ENCODE data around the gene MCL1.

Gene MCL1

DNA sequence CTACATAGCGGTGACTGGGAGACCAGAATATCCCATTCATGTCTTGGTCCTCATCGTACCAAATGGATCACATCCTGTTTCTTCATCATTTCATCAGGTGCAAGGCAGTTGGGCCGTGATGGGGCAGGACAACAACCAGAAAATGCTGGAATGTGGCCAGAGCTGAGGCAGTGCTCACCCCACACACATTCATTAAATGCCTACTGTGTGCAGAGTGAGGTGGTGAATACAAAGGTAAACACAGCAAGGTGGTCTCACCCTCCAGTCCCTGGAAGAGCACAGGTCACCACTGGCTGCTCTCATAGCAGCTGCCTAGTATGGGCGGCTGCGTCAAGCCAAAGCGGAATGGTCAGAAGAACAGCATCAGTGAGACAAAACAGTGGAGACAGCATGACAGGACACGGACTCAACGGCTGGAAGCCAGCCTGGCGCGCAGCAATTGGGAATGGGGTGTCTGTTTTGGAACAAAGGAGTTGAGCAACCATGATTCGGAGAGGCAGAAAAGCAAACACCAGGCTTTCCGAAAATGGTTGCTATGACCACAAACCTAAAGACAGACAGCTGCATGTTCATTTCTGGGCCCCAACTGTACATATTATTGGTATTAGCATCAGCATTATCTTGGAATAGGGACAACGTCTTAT, 35.8 kb downstream of the MCL1 start:
- DNase-seq (ENCODE audit: low spot score), result peak; percentile 55

- no peak for DNase-seq (ENCODE audit: low spot score)
These were observed 41.4 kb downstream of the MCL1 start for GRCh38 chr1:150537732-150538684.

DNA sequence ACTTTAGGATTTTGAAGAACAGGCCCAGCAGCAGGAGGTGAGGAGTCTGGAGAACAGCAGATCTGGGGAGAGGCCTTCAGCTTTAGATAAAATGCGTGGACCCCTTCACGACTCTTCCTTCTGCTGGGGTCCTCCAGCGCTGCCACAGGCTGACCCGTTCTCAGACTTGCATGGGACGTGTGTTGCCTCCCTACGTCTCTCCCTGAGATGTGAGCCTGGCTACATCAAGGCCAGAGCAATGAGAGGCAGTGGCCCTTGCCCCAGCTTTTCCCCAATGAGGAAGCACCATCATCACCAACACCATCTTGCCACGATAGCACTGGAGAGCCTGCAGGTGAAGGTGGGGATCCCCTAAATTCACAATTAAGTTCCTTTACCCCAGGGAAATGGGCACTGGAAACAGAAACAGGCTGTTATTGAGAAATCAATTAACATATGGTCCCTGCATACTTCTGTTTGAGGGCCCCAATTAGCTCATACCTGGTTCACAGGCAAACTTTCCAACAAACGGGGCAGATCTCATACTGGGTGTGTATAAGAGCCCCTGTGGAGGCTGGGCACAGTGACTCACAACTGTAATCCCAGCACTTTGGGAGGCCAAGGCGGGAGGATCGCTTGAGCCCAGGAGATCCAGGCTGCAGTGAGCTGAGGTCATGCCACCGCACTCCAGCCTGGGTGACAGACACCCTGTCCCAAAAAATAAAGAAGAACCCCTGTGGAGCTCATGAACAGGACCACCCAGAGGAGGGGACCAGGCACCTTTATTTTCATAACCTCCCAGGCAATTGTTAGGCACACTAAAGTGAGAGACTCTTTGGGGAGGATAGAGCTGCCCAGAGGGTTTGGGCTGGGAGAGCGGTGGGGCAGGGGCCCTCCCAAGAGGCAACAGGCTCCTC, 42.3 kb downstream of the MCL1 start:
- no peak for DNase-seq (ENCODE audit: low spot score)

- no peak for DNase-seq (ENCODE audit: low spot score)
These were observed 43.7 kb downstream of the MCL1 start for GRCh38 chr1:150535511-150536287.

DNA sequence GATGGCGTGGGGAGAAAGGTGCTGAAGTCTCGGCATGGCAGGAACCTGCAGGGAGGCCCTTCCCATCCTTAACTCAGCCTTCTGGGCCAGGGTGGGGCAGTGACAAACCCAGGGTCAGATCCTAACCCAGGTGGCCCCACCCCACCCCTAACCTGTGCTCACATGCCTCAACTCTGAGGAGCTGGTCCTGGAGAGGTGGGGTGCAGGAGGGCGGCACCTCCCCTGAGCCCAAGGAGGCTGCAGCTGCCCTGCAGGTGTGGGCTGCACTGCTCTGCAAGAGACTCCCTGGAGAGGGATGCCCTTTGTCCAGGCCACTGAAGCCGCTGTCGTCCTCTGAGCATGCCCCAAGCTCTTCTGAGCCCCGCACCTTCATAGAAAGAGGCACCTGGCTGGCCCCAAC, 45.4 kb downstream of the MCL1 start:
- DNase-seq (ENCODE audit: low spot score), result no peak

DNA sequence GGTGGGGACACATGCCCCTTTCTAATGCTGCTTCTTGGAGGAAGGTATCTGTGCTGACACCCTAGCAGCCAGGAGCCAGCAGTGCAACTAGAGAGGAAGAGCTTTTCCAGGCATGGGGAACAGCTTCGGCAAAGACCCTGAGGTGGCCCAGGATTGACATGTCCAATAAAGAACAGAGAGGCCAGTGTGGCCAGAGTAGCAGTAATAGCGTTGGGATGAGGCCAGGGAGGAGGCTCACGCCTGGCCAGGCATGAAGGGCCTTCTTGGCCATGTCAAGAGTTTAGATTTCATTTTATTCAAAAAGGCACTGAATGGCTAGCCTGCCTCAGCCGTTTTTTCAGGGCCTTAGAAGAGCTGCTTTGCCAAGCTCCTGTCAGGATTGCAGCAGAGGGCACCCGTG, 46.5 kb downstream of the MCL1 start:
- DNase-seq (ENCODE audit: low spot score), result no peak

DNA sequence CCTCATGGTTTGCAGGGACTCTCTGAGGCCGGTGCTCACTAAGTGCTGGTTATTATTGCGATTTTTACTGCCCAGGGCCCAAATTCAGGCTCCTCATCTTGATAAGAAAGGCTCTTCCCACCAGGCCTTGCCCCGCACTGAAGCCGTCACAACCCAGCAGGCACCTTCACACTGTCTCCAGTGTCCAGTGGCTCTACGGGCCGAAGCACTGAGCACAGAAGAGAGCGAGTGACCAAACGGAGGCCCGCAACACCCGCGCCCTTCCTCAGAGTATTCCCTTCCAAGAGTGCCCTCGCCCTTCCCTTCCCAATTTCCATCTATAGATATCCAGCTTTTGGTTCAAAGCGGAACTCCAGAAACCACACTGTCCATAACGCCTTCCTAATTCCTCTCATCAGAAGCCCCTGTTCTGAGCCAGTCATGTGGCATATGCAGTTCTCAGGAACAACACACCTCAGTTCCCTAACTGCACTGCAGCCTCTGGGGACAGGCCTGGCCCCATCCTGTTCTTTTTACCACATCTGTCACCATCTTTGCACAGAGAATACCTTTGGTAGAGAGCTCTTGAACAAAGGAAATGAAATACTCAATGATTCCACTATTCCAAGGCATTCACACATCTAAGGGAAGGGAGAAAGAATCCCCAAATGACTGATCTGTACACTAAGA, 48.8 kb downstream of the MCL1 start:
- no peak for DNase-seq (ENCODE audit: low spot score)

DNA sequence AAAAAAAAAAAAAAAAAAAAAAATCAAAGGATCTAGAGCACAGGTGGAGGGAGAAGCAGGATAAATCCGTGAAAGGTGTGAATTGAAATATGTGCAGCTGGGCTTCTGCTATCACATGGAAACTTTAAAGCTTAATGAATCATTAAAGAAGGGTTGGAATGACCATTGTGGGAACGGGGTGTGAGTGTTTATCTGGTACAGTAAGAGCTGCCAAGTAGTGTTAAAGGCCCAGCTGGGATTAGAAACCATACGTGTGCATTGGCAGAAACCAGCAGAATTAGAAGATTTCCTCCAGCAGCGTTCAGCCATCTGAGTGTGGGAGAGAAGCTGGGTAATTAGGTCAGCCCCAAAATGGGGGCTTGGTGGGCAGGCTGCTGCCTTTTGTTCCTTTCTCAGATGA, 50.4 kb downstream of the MCL1 start:
- DNase-seq (ENCODE audit: low spot score), result no peak

- DNase-seq (ENCODE audit: low spot score), result no peak
These were observed 51.2 kb downstream of the MCL1 start for GRCh38 chr1:150528196-150528595.

GRCh38 chr1:150525348-150525747, 54.1 kb downstream of the MCL1 start:
- DNase-seq (ENCODE audit: low spot score), result no peak

Small RNA genes lying within 50 kb of the gene (small RNA-seq; reads per million reads assigned to genes)
- gene MIR4257 (0 reads per million in 2 experiments), gene RF00015 (0 reads per million in 2 experiments), gene RF00561 (0 reads per million in 2 experiments), gene RN7SL473P (0 to 0.35 reads per million in 2 experiments), gene RN7SL600P (0 reads per million in 2 experiments)

All from SK-N-DZ (cell line).